ENCODE results near the gene CNGB1. TPM values are rescaled to one million over a fixed set of nuclear protein-coding genes. Genes with fewer than 3 reads are reported as not detected.

Gene CNGB1
- total RNA-seq, 1 donor from 2014 or later: not detected

GRCh38 chr16:57977418-57978069, 6.6 kb upstream of the CNGB1 start:
- intact Hi-C loops (cut with micrococcal nuclease): no loop called here

- intact Hi-C loops (cut with micrococcal nuclease): no loop called here
Measured at GRCh38 chr16:57976331-57976796, 5.4 kb upstream of the CNGB1 start.

GRCh38 chr16:57972306-57972705, 1.4 kb upstream of the CNGB1 start:
- intact Hi-C loops (cut with micrococcal nuclease): no loop called here

- intact Hi-C loops (cut with micrococcal nuclease): no loop called here
Measured at GRCh38 chr16:57971848-57972247, 920 bp upstream of the CNGB1 start.

GRCh38 chr16:57970319-57970718, 609 bp downstream of the CNGB1 start:
- intact Hi-C loops (cut with micrococcal nuclease): no loop called here

- intact Hi-C loops (cut with micrococcal nuclease): no loop called here
Measured at GRCh38 chr16:57969451-57970123, 1.3 kb downstream of the CNGB1 start.

GRCh38 chr16:57967916-57968315, 3.0 kb downstream of the CNGB1 start:
- intact Hi-C loops (cut with micrococcal nuclease): no loop called here

- intact Hi-C loops (cut with micrococcal nuclease): no loop called here
Measured at GRCh38 chr16:57966986-57967385, 3.9 kb downstream of the CNGB1 start.

GRCh38 chr16:57966204-57966771, 4.6 kb downstream of the CNGB1 start:
- intact Hi-C loops (cut with micrococcal nuclease): no loop called here

- intact Hi-C loops (cut with micrococcal nuclease): no loop called here
Measured at GRCh38 chr16:57964157-57964700, 6.7 kb downstream of the CNGB1 start.

- intact Hi-C loops (cut with micrococcal nuclease): no loop called here
Measured at GRCh38 chr16:57962756-57963155, 8.2 kb downstream of the CNGB1 start.

GRCh38 chr16:57962046-57962445, 8.9 kb downstream of the CNGB1 start:
- intact Hi-C loops (cut with micrococcal nuclease): no loop called here

- intact Hi-C loops (cut with micrococcal nuclease): no loop called here
Measured at GRCh38 chr16:57961538-57961937, 9.4 kb downstream of the CNGB1 start.

- intact Hi-C loops (cut with micrococcal nuclease): no loop called here
Measured at GRCh38 chr16:57960826-57961472, 10.0 kb downstream of the CNGB1 start.

- intact Hi-C loops (cut with micrococcal nuclease): no loop called here
Measured at GRCh38 chr16:57960310-57960709, 10.6 kb downstream of the CNGB1 start.

GRCh38 chr16:57959804-57960203, 11.1 kb downstream of the CNGB1 start:
- intact Hi-C loops (cut with micrococcal nuclease): no loop called here

GRCh38 chr16:57959121-57959520, 11.8 kb downstream of the CNGB1 start:
- intact Hi-C loops (cut with micrococcal nuclease): no loop called here

GRCh38 chr16:57958544-57958943, 12.4 kb downstream of the CNGB1 start:
- intact Hi-C loops (cut with micrococcal nuclease): no loop called here

GRCh38 chr16:57957673-57958392, 13.1 kb downstream of the CNGB1 start:
- intact Hi-C loops (cut with micrococcal nuclease): no loop called here

- intact Hi-C loops (cut with micrococcal nuclease): no loop called here
Measured at GRCh38 chr16:57956924-57957672, 13.8 kb downstream of the CNGB1 start.
